Measurements from ENCODE around the gene ZNF853. TPM values are rescaled to one million over a fixed set of nuclear protein-coding genes. Genes with fewer than 3 reads are reported as not detected.
A peak's percentile ranks its signal among the peaks of the same experiment; 100 is the strongest.
"Not testable (repeated sequence)": the region's sequence is repeated elsewhere in the genome, so short reads cannot be mapped to it uniquely, and the experiment has no call there.

The ZNF853 gene
- total RNA-seq, 1 experiment from 2014 or later: not detected

DNA sequence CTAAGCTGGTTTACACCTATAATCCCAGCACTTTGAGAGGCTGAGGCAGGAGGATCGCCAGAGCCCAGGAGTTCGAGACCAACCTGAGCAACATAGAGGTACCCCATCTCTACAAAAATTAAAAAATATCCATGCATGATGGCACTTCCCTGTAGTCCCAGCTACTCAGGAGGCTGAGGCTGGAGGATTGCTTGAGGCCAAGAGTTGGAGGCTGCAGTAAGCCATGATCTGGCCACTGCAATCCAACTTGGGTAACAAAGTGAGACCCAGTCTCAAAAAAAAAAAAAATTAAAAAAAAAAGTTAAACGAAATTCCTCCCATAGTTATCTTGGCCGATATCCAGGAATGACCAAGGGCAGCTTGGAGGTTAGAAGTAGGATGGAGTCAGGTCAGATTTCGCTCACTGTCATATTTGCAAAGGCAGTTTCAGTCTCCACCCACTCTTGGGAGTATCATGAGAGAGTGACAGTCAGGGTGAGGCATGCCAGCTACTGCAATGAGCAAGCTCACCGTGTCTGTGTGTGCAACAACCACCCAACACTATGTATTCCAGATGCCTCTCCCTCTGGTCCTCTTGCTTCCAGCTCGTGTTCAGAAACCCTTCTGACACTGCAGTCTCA lies 44.1 kb upstream of the ZNF853 start:
- Mint-ChIP-seq H3K4me1 (ENCODE audit: insufficient read depth, unreplicated experiment) (peaks cover 5% of the 10 kb centered on the region), H3K27me3 (ENCODE audit: insufficient read depth, unreplicated experiment) (no peaks in the 10 kb centered on the region), H3K36me3 (ENCODE audit: insufficient read depth, unreplicated experiment) (peaks cover 4% of the 10 kb centered on the region), H3K9me3 (ENCODE audit: unreplicated experiment) (no peaks in the 10 kb centered on the region), H3K4me3 (ENCODE audit: unreplicated experiment) (no peak overlapping the region), H3K27ac (ENCODE audit: low read depth, unreplicated experiment) (no peak overlapping the region)
- ChIA-PET CTCF (interaction anchor here (0.6 to 0.8 kb wide), 3 partner anchors 38 to 77 kb away, joined by 3 to 5 read pairs (median 3); no protein-coding TSS in a partner anchor), POLR2A (interaction anchor here (0.7 kb wide), 1 partner anchor 9 kb away, joined by 4 read pairs; no protein-coding TSS in a partner anchor)
- no TSS peak for BruUV-seq (replicated peaks)
- peak; percentile 23 for DNase-seq (ENCODE audit: unreplicated experiment)
- intact Hi-C loops (cut with micrococcal nuclease): loop anchor here (5.0 kb wide), 1 partner anchor 54 kb away; no protein-coding TSS in a partner anchor
- TF ChIP-seq, protein P1, sequence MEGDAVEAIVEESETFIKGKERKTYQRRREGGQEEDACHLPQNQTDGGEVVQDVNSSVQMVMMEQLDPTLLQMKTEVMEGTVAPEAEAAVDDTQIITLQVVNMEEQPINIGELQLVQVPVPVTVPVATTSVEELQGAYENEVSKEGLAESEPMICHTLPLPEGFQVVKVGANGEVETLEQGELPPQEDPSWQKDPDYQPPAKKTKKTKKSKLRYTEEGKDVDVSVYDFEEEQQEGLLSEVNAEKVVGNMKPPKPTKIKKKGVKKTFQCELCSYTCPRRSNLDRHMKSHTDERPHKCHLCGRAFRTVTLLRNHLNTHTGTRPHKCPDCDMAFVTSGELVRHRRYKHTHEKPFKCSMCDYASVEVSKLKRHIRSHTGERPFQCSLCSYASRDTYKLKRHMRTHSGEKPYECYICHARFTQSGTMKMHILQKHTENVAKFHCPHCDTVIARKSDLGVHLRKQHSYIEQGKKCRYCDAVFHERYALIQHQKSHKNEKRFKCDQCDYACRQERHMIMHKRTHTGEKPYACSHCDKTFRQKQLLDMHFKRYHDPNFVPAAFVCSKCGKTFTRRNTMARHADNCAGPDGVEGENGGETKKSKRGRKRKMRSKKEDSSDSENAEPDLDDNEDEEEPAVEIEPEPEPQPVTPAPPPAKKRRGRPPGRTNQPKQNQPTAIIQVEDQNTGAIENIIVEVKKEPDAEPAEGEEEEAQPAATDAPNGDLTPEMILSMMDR (IDR thresholded peaks at IDR 0.05; ENCODE audit: unreplicated experiment): no peak

DNA sequence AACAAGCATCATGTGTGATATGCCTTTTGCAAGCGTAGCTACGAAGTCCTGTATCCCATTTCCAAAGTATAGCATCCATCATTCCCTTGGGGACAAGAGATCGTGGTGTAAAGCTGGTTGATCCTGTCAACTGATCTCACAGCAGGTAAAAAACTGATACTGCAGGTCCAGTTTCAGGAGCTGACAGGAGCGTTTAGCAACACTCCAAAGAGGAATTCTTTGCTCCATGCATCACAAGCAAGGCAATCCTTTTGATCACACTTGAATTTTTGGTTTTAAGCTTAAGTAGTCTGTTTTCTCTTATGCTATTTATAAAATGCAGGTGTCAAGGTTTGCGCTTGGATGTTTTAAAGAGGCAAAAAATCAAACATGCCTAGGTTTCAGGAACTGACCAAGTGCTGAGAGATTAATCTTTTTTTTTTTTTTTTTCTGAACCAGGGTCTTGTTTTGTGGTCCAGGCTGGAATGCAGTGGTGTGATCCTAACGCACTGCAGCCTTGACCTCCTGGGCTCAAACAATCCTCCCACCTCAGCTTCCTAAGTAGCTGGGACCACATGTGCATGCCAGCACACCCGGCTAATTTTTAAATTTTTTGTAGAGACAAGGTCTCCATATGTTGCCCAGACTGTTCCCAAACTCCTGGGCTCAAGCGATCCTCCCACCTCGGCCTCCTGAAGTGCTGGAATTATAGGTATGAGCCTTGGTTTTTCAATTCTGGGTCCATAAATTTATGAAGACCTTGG lies 40.0 kb upstream of the ZNF853 start:
- Mint-ChIP-seq H3K4me3 (ENCODE audit: unreplicated experiment) (peak overlapping the region; percentile 85), H3K27me3 (ENCODE audit: insufficient read depth, unreplicated experiment) (no peaks in the 10 kb centered on the region), H3K36me3 (ENCODE audit: insufficient read depth, unreplicated experiment) (peaks cover 4% of the 10 kb centered on the region), H3K27ac (ENCODE audit: low read depth, unreplicated experiment) (no peak overlapping the region), H3K9me3 (ENCODE audit: unreplicated experiment) (no peaks in the 10 kb centered on the region), H3K4me1 (ENCODE audit: insufficient read depth, unreplicated experiment) (peaks cover 10% of the 10 kb centered on the region)
- TF ChIP-seq, protein P1 (IDR thresholded peaks at IDR 0.05; ENCODE audit: unreplicated experiment): no peak
- ChIA-PET POLR2A (interaction anchor here (0.6 kb wide), 1 partner anchor 114 kb away, joined by 3 read pairs; no protein-coding TSS in a partner anchor), CTCF (interaction anchor here (0.6 to 3.0 kb wide), 7 partner anchors 11 to 978 kb away, joined by 3 to 12 read pairs (median 4); partner anchors contain the start of gene INTS15)
- BruUV-seq (replicated peaks): no TSS peak
- no peak for DNase-seq (ENCODE audit: unreplicated experiment)
- intact Hi-C loops (cut with micrococcal nuclease): no loop called here

DNA sequence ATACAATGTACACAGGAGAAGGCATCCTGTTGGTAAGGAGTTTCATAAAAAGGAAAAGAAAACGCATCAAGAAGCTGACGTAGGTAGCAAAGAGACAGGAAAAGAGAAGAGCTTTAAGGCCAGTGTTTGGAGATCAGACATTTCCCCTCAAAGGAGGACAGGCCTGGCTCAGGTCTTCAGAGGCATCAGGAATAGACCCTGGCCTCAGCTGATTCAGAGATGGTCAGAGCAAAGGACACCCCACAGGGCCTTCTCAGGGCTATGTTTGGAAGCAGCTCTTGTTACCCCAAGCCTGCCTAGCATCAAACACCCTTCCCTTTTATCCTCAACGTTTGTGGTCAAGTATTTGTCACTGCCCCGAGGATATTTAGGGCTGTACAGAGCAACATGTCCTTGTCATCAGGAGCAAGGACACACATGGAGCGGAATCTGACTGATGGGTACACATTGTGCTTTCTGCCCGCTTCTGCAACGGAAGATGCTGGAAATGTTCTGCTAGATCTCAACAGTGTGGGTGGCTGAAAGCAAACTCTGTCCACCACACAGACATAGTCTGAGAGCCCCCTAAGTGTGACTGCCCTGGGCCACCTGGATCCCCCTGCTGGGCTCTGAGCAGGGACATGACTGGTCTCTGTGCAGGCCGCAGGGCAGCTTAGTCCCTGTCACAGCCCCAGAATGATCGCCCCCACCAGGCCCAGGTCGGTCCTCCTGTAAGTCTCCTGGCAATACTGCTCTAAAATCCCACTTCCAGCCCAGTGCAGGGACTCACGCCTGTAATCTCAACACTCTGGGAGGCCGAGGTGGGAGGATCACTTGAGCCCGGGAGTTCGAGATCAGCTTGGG lies 39.2 kb upstream of the ZNF853 start:
- POLR2A ChIA-PET: interaction anchor here (0.7 kb wide), 1 partner anchor 13 kb away, joined by 3 read pairs; the partner anchor contains the start of gene INTS15
- TF ChIP-seq, protein P1 (IDR thresholded peaks at IDR 0.05; ENCODE audit: unreplicated experiment): no peak
- intact Hi-C loops (cut with micrococcal nuclease): no loop called here
- H3K36me3 Mint-ChIP-seq (ENCODE audit: insufficient read depth, unreplicated experiment): peaks cover 10% of the 10 kb centered on the region
- H3K4me3 Mint-ChIP-seq (ENCODE audit: unreplicated experiment): peak overlapping the region; percentile 85
- H3K4me1 Mint-ChIP-seq (ENCODE audit: insufficient read depth, unreplicated experiment): peaks cover 10% of the 10 kb centered on the region
- no peaks in the 10 kb centered on the region for H3K9me3 Mint-ChIP-seq (ENCODE audit: unreplicated experiment)
- TSS peak; percentile 74 for BruUV-seq (replicated peaks)
- DNase-seq (ENCODE audit: unreplicated experiment): no peak
- H3K27me3 Mint-ChIP-seq (ENCODE audit: insufficient read depth, unreplicated experiment): no peaks in the 10 kb centered on the region
- CTCF ChIA-PET: interaction anchor here (0.6 to 3.0 kb wide), 6 partner anchors 10 to 977 kb away, joined by 3 to 12 read pairs (median 3); no protein-coding TSS in a partner anchor
- H3K27ac Mint-ChIP-seq (ENCODE audit: low read depth, unreplicated experiment): peak overlapping the region; percentile 95

DNA sequence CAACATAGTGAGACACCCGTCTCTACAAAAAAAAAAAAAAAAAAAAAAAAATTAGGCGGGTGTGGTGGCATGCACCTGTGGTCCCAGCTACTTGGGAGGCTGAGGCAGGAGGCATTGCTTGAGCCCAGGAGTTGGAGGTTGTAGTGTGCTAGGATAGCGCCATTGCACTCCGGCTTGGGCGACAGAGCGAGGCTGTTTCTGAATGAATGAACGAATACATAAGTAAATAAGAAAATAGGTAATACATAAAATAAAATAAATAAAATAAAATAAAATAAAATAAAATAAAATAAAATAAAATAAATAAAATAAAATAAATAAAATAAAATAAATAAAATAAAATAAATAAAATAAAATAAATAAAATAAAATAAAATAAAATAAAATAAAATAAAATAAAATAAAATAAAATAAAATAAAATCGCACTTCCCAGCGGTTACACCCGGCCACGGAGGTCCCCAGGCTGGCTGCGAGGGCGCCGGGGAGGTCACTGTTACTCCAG lies 38.5 kb upstream of the ZNF853 start:
- Mint-ChIP-seq H3K36me3 (ENCODE audit: insufficient read depth, unreplicated experiment) (peaks cover 17% of the 10 kb centered on the region), H3K27ac (ENCODE audit: low read depth, unreplicated experiment) (peak overlapping the region; percentile 95), H3K4me1 (ENCODE audit: insufficient read depth, unreplicated experiment) (peaks cover 10% of the 10 kb centered on the region), H3K4me3 (ENCODE audit: unreplicated experiment) (peak overlapping the region; percentile 85)
- BruUV-seq (replicated peaks); DNase-seq (ENCODE audit: unreplicated experiment); intact Hi-C loops (cut with micrococcal nuclease); H3K27me3 Mint-ChIP-seq (ENCODE audit: insufficient read depth, unreplicated experiment); H3K9me3 Mint-ChIP-seq (ENCODE audit: unreplicated experiment): not testable (repeated sequence)
- POLR2A ChIA-PET: interaction anchor here (0.7 to 1.2 kb wide), 2 partner anchors 11 to 13 kb away, joined by 4 read pairs; partner anchors contain the start of gene INTS15
- CTCF ChIA-PET: interaction anchor here (0.7 to 1.8 kb wide), 3 partner anchors 13 to 281 kb away, joined by 3 to 15 read pairs (median 4); partner anchors contain the start of gene INTS15
